ENCODE measurements around the gene C19orf85.

Gene C19orf85

GRCh38 chr19:55474269-55475265 lies 10.0 kb upstream of the C19orf85 start:
- DNase-seq = no peak

DNA sequence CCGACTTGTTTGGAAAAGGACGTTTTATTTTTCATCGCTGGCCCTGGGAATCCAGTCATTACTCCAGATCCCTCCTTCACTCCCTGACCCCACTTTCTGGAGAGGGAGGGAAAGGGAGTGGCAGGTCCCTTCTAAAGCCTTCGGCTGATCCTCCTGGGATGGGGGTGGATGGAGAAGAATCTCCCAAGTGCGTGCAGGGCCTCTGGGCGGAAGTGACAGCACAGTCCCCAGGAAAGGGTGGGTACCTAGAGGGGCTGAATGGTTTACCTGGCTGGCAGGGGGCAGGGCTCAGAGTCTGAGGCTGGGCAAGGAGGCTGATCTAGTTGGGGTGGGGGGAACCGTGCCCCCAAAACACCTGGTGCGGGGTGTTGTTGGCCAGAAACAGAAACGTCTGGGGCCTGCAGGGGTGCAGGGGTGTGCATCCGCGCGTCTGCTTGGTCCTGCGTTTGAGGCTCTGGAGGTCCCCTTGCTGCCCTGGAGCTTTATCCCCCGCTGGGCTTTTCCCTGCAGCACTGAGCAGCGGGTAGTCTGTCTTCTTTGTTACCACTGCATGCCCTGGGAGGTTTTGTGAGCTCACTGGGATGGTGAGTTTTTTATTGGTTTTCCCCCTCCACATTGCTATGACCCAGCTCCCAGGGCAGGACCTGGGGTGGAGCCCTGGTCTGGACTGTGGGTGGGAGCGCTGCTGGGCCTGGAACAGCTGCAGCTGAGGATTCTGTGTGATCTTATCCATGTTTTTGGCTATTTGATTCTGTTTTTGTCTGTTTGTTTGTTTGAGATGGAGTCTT lies 8.9 kb upstream of the C19orf85 start:
- DNase-seq = no peak

GRCh38 chr19:55472463-55472862 lies 7.9 kb upstream of the C19orf85 start:
- no peak for DNase-seq

DNA sequence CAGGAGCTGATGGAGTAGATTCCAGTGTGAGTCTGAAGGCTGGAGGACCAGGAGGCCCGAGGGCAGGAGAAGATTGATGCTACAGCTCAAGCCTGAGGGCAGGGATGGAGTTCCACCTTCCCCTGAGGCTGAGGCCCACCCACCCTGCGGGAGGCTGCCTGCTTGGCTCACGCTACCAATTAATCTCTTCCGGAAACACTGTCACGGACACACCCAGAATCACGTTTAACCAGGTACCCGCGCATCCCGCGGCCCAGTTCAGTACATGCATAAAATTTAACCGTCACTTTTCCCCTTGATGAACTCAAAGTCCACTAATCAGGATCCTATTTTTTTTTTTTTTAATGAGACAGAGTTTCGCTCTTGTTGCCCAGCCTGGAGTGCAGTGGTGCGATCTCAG lies 6.7 kb upstream of the C19orf85 start:
- no peak for DNase-seq

GRCh38 chr19:55468054-55468393 lies 3.5 kb upstream of the C19orf85 start:
- no peak for DNase-seq

DNA sequence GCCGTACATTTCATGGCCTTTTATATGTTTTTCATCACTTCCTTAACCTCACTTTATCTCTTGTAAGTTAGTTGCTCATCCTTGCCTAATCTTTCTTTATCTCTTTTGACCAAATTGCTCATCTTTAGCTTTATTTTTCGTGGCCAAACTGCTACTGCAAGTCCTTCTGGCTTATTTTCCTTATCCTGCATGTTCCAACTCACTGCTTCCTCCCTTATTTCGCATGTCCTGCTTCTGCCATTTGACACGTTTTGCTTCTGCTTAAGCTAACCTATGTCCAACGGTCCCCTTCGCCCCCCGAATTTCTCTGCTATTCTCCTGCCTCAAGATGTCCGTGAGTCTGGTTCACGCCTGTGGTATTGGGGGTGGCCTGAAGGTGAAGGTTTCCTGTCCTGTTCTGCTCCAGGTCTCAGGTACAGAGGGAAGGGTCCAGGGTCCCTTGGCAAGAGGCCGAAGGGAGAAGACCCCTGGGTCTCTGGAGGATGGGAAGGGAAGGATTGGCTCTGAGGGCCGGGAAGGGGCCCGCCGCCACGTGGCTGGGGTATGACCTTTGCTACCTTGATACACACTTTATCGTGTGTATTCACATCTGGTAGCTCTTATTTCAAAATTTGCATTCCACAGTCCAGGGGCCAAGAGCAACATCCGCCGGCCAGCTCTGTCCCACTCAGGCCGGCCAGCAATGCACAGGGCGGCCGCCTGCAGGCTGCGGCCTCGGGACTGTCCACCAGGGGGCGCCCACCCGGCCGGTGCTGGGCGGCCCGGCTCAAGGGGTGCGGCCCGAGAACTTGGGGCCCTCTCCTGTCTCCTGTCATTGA lies 2.9 kb upstream of the C19orf85 start:
- peak in 1 of 2 experiments; percentile 35 for DNase-seq

- no peak for DNase-seq
These were observed 1.7 kb upstream of the C19orf85 start for GRCh38 chr19:55466241-55466614.

DNA sequence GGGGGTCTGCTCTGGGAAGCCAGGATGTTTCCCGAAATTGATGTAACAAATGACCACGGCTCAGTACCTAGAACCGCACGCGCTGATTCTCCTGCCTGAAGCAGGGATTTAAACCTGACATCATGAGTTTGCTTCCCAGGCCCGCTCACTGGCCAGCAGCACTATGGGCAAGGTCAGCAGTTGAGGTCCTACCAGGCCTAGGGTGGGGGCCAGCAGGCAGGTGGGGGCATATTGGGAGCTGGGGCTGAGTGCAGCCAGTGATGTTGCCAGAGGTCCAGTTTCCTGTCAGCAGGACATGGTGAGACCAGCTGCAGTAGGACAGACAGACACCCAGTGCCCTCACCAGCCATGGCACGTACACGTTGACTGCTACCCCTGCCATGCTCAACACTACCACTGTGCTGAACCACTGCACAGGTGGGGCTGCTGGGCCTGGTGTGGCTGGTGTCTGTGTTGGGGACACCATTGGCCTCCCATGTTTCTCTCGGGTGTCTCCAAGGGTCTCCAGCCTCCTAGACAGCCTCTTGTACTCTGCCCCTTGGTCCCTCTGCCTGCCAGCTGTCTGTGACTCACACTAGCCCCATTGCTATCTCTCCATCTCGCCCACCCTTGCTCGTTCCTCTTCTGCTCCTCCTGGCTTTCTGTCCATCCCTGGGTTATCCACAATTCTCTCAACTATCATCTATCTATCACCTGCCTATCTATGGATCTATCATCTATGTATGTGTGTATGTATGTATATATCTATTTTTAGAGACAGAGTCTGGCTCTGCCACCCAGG lies 1.1 kb upstream of the C19orf85 start:
- DNase-seq = no peak

DNA sequence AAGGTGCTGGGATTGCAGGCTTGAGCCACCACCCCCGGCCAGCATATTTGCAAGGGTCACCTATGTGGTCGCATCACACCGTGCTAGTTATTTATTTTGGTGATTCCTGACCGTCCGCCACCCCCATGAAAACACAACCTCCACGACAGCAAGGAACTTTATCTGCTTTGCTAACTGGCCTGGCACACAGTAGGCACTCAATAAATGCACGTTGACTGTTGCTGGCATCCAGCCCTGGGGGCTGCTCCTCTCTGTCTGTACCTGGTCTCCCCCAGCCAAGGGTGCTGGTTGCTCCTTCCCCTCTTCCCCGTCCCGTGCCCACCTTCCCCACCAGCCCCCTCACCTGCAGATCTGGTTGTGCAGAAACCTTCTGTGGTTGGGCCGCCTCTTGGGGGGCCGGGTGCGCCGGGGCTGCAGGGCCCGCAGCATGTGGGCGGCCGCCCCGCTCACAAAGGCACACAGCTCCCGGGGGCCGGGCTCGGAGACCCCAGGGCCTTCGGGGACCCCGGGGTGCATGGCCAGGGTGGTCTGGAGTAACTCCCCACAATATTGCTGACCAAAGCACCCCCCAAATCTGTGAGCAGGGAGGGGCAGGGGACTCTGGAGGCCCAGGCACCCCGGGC lies 401 bp downstream of the C19orf85 start:
- DNase-seq = no peak

GRCh38 chr19:55463583-55464031 lies 944 bp downstream of the C19orf85 start:
- no peak for DNase-seq

- DNase-seq = no peak
These were observed 1.8 kb downstream of the C19orf85 start for GRCh38 chr19:55462722-55463121.

GRCh38 chr19:55461974-55462626 lies 2.5 kb downstream of the C19orf85 start:
- peak in 1 of 2 experiments; percentile 33 for DNase-seq

DNA sequence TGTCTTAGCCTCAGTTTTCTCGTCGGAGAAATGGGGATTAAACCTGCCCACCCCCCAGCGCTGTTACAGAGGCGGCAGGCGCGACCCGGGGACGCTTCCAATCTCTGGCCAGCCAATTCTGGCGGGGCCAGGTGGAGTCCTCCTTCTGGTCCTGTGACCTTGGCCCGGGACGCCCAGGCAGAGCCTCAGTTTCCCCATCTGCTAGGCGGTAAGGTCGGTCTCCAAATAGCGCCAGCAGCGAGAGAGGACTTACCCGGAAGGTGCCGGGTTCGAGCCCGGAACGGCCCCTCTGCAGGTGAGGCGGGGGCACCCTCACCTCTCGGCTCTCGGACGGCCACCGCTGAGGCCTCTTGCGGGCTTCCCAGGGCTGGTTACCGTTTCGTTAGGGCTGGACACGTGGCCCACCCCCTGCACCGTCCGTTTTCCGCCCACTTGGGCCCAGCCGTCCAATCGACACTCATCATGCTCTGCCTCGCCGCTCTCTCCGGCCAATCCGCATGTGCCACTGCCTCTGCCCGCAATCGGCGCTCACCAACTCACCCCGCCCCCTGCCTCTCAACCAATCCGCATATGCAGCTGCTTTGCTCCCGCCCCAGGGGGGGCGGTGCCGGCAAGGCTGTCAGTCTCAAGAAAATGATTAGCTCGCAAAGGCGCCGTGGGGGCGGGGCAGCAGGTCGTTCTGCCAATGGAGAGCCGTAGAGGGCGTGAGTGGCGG lies 3.1 kb downstream of the C19orf85 start, which contains the start of gene ISOC2:
Gene ISOC2, minus strand, starts transcription at position 384 of the 715 bp plus-strand sequence. CDS start 5,156 bp downstream, outside the sequence.
- DNase-seq = peak; percentile 91 to 97

- DNase-seq = peak in 1 of 2 experiments; percentile 42
These were observed 3.8 kb downstream of the C19orf85 start for GRCh38 chr19:55460670-55461258.

GRCh38 chr19:55459950-55460657 lies 4.4 kb downstream of the C19orf85 start:
- DNase-seq = no peak

DNA sequence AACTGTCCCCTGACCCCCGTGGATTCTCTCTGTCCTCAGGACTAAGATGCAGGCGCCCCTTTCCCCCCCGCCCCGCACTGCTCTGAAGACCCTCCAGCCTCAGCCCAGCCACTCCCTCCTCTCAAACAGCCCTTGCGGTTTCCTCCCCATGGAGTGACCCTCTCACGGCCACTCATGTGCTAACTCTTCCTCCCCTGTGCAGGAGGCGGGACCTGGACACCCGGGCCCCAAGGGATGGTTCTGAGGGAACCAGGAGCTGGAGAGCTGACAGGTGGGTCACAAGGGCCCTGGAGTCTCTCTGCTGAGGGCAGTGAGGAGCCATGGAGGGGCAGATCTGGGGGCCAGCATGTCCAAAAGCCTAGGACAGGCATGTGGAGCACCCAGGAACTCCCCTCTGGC lies 5.0 kb downstream of the C19orf85 start:
- no peak for DNase-seq

DNA sequence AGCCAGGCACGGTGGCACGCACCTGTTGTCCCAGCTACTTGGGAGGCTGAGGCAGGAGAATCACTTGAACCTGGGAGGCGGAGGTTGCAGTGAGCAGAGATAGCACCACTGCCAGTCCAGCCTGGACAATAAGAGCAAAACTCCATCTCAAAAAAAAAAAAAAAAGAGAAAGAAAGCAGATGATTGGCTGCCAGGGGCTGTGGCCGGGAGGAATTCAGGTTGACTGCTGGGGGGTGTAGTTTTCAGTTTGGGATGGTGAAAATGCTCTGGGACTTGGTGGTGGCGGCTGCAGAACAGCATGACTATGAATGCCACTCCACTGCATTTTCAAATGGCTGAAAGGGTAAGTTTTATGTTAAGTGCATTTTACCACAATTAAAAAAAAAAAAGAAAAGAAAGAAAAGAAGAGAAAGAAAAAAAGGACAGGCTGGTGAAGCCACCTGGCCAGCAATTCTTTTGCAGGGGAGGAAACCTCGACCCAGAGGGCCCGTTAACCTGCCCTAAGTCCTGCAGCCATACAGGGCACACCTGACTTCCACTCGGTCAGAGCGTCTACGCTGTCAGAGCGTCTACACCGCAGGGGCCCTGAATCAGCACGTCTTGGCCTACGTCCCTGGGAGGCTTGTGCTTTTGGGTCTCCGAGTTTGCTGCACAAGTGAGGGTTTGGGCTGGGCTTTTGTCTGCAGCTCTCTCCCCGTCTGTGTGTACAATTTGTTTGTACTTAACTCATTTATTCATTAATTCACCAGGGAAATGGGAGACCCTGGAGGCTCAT lies 6.7 kb downstream of the C19orf85 start:
- no peak for DNase-seq

GRCh38 chr19:55456347-55456746 lies 8.2 kb downstream of the C19orf85 start:
- no peak for DNase-seq

Data from SW 1271 (cell line).